Urinary bladder (tissue), 4 donors: Measurements from ENCODE around the gene KIF6. TPM values are rescaled to one million over a fixed set of nuclear protein-coding genes. Genes with fewer than 3 reads are reported as not detected.

Source experiments
- DNase-seq: peaks from one replicate; pipeline ENCODE4 v3.0.0-alpha.2; 2015; ENCODE audit errors: extremely low spot score
- H3K27ac ChIP-seq: one replicate; pipeline ENCODE4 v1.5.1; 2013; ENCODE audit warnings: low read depth, mild to moderate bottlenecking, moderate library complexity
- H3K36me3 ChIP-seq: one replicate; pipeline ENCODE4 v1.6.1; 2013; ENCODE audit warnings: mild to moderate bottlenecking, moderate library complexity; ENCODE audit not compliant: insufficient read depth
- H3K4me1 ChIP-seq: one replicate; pipeline ENCODE4 v1.6.1; 2013; ENCODE audit warnings: mild to moderate bottlenecking, moderate library complexity; ENCODE audit not compliant: insufficient read depth
- H3K4me3 ChIP-seq: one replicate; pipeline ENCODE4 v1.5.1; 2013; ENCODE audit warnings: low read depth, low read length
- WGBS: extraction: QIAGEN DNeasy Blood & Tissue Kit; methylation state at CpG from one replicate; pipeline ENCODE4 v1.1.7; 2013; 5-methylcytosine and 5-hydroxymethylcytosine counted together
- polyA plus RNA-seq: library from polyadenylated mRNA; stranded (reverse); fragments of 200-250 nt; gene quantifications from one replicate; pipeline ENCODE4 v1.2.3, GENCODE V29; 2013
- total RNA-seq: library from RNA; depleted of rRNA; stranded (reverse); fragments of >200 nt; gene quantifications from one replicate; pipeline ENCODE4 v1.2.3, GENCODE V29; 2014
- donor health status: healthy with polysubstance abuse.
- donor health status: healthy.

Gene KIF6
- total and polyA plus RNA-seq, 2 donors, result 0.14 to 1.1 TPM

GRCh38 chr6:39433630-39434029 lies 291.6 kb downstream of the KIF6 start:
- no peak overlapping the region for H3K4me3 ChIP-seq
- 94% methylated on average over 3 of the region's 3 CpGs for WGBS
- no peaks in the 10 kb centered on the region for H3K4me1 ChIP-seq
- H3K36me3 ChIP-seq, result no peaks in the 10 kb centered on the region
- DNase-seq, result no peak
- H3K27ac ChIP-seq, result no peak overlapping the region

DNA sequence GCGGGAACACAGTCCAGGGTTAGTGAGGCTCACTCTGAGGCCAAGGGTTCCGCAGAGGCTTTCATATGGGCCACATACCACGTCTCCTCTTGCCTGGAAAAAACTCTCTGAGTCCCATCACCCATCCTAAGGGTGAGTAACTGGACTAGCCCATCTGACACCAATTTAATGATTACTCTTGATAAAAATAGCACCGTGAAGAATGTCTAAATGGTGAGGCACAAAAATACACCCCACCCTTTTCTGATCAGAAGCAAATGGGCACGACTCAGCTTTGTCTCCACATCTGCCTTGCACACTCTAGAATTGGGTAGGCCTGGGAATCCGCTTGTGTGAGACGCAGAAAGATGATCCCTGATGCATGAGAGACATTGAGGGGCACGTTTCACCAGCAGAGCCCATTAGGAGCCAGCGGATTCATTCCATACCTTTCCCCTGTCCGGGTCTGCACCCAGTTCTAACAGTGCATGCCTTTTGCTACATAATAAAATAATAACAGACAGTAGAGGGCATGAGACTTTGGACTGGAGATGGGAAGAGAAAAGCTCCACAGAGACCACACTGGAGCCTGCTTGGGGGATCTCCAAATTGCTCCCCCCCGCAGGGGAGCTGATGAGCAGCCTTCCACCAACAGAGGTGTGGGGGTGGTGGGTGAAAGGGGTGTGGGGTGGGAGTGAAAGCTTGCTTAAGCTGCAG lies 292.7 kb downstream of the KIF6 start:
- DNase-seq, result no peak
- no peak overlapping the region for H3K27ac ChIP-seq
- H3K4me3 ChIP-seq, result no peak overlapping the region
- 88% methylated on average over 11 of the region's 11 CpGs for WGBS
- H3K36me3 ChIP-seq, result no peaks in the 10 kb centered on the region
- H3K4me1 ChIP-seq, result no peaks in the 10 kb centered on the region

- WGBS, result 43% methylated on average over 11 of the region's 11 CpGs
- Histone ChIP-seq H3K36me3 (no peaks in the 10 kb centered on the region), H3K27ac (no peak overlapping the region), H3K4me1 (no peaks in the 10 kb centered on the region), H3K4me3 (no peak overlapping the region)
- no peak for DNase-seq
These were observed 294.2 kb downstream of the KIF6 start for GRCh38 chr6:39430871-39431523.

GRCh38 chr6:39430446-39430845 lies 294.8 kb downstream of the KIF6 start:
- Histone ChIP-seq H3K4me1 (no peaks in the 10 kb centered on the region), H3K4me3 (no peak overlapping the region), H3K27ac (no peak overlapping the region), H3K36me3 (no peaks in the 10 kb centered on the region)
- DNase-seq, result no peak
- 72% methylated on average over 1 of the region's 1 CpG for WGBS

- 93% methylated on average over 7 of the region's 7 CpGs for WGBS
- Histone ChIP-seq H3K4me3 (no peak overlapping the region), H3K36me3 (no peaks in the 10 kb centered on the region), H3K27ac (no peak overlapping the region), H3K4me1 (no peaks in the 10 kb centered on the region)
- DNase-seq, result no peak
These were observed 296.4 kb downstream of the KIF6 start for GRCh38 chr6:39428816-39429215.

- WGBS, result 74% methylated on average over 3 of the region's 3 CpGs
- H3K4me3 ChIP-seq, result no peak overlapping the region
- H3K27ac ChIP-seq, result no peak overlapping the region
- no peaks in the 10 kb centered on the region for H3K4me1 ChIP-seq
- no peaks in the 10 kb centered on the region for H3K36me3 ChIP-seq
- no peak for DNase-seq
These were observed 297.1 kb downstream of the KIF6 start for GRCh38 chr6:39428152-39428551.

- Histone ChIP-seq H3K27ac (no peak overlapping the region), H3K4me3 (no peak overlapping the region), H3K36me3 (no peaks in the 10 kb centered on the region), H3K4me1 (no peaks in the 10 kb centered on the region)
- WGBS, result 45% methylated on average over 2 of the region's 2 CpGs
- DNase-seq, result no peak
These were observed 299.1 kb downstream of the KIF6 start for GRCh38 chr6:39426073-39426456.

DNA sequence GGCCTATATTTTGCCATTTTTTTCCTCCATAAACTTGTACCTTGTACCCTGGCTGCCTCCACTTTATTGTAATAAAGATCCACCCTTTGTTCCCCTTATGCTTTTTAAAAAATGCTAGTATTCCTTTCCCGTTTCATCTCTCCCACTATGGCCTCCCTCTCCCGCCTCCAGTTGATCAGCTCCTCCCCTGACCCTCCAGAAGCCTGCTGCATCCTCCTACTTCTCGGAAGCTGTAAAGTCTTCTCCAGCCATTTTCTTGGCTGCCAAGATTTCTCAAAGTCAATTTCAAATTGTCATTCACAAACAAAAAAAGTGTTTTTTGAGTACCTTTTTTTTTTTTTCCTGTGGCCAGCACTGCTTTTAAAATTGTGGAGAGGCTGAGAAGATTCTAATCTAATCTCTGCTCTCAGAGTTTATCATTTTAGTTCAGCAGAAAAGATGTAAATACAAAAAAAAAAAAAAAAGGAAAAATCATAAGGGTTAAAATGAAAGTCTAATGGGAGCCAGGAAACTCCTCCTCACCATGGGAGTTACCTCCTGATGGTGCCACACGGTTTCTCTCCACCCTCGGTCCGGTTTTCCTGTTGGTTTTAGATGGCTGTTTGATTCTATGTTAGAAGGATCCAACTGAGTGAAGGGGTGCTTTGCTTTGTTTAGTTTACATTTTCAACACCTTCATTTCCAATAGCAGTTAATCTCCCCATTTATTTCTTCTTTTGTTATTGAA lies 299.7 kb downstream of the KIF6 start:
- no peaks in the 10 kb centered on the region for H3K4me1 ChIP-seq
- no peak overlapping the region for H3K27ac ChIP-seq
- no peak overlapping the region for H3K4me3 ChIP-seq
- 65% methylated on average over 6 of the region's 6 CpGs for WGBS
- no peaks in the 10 kb centered on the region for H3K36me3 ChIP-seq
- no peak for DNase-seq

DNA sequence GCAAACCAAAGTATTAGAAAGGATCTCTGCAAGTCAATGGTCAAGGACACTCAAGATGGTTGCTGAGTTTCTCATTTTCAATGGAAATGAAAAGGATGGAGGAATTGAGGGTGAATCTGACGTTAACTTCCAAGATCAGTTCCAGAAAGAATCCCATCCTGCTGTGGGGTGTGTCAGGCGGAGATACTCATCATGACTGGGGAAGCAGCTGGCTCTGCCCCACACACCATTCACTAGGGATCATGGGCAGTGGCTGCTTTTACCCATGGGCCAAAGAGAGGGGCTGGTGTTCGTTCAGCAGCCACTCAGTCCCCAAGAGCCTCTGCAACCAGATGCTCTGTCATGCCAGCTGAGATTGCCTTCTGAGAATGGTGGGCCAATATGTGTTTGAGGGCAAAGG lies 300.4 kb downstream of the KIF6 start:
- no peak for DNase-seq
- WGBS, result 92% methylated on average over 3 of the region's 3 CpGs
- Histone ChIP-seq H3K27ac (no peak overlapping the region), H3K4me1 (no peaks in the 10 kb centered on the region), H3K36me3 (no peaks in the 10 kb centered on the region), H3K4me3 (no peak overlapping the region)

DNA sequence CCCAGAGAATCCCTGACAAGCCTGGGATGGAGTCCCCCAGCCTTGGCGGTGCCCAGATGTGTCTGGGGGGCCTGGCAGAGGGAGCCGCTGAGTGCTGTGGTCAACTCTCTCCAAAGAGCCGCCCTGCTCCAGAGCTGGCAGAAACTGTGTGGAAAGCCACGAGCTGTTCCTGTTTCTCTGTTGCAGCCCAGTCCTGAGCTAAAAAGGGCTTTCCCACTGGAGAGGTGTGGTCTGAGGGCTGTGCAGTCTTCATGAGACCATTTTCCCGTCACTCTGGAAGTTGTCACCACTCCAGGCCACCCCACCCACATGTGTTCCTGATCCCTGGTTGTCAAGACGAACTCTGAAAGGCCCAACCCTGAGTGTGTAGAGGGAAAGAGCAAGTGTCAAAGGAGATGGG lies 303.0 kb downstream of the KIF6 start:
- Histone ChIP-seq H3K4me1 (no peaks in the 10 kb centered on the region), H3K4me3 (no peak overlapping the region), H3K27ac (no peak overlapping the region), H3K36me3 (no peaks in the 10 kb centered on the region)
- 61% methylated on average over 6 of the region's 6 CpGs for WGBS
- no peak for DNase-seq

DNA sequence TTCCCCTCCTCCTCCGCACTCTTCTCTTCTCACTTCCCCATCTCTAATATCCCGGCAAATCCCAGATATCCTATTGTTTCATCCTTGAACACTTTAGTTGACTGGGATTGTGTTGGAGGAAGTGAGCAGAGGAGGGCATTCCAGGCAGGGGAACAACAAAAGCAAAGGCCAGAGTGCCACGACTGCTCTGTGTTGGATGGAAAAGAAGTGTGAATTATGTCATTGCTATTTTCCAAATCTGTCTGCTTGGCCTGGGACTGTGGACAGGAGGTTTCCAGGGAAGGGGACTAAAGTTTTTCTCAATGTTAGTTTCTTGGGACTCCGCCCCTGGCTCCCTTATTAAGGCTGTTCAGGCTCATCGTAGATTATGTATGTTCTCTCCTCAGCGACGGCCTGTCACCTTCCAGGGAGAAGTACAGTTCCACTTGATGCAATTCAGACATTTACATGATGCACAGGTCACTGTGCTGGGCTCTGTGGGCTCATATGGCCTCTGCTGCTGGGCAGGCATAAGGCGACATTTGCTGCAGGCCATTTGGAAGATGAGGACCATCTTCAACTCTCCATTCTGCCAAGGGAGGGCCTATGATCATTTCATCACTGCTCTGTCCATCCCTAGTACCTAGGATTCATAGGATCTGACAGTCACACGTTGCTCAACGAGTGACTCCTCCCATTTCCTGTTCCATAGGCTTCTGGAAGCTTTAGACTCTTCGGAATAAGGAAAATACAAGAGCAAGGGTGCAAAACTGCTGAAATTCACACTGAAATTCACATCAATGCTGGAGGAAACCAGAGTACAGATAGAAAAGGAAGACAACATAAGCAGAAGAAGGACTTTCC lies 303.6 kb downstream of the KIF6 start:
- no peak overlapping the region for H3K4me3 ChIP-seq
- H3K4me1 ChIP-seq, result no peaks in the 10 kb centered on the region
- DNase-seq, result no peak
- 84% methylated on average over 11 of the region's 11 CpGs for WGBS
- H3K27ac ChIP-seq, result no peak overlapping the region
- no peaks in the 10 kb centered on the region for H3K36me3 ChIP-seq

DNA sequence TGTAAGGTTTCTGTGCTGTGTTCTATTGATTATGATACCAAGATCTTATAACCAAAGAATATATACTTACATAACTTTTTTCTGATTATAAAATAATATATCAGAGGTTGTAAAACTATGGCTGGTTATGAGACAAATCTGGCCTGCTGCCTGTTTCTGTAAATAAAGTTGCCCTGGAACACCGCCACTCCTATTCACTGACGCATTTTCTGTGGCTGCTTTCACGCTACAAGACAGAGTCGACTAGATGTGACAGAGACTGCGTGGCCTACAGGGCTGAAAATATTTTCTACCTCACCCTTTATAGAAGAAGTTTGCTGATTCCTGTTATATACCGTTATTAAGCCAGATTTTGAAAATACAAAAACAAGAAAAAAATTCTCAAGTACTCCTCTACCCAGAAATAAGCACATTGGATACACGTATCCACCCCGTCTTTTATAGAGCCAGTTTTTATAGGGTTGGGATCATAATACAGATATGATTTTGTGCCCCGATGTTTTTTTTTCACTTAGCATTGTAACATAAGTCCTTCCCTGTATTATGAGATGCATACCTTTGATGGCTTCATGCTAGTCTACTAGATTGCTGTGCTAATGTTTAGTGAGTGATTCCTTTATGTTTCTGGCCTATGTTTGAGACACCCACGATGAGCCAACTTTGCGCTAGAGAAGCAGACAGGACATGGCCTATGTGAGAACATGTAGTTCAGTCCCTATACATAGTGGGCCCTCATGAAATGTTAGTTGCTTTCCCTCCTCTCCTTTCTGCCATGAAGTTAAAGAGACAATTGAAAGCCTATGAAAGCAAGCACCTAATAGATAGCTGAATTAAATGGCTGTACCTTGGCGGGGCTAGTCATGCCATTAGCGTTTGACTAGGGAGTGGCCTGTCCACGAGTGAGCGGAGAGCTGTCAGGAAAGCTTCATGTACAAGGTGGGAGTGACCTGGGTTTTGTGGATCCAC lies 304.6 kb downstream of the KIF6 start:
- Histone ChIP-seq H3K4me1 (no peaks in the 10 kb centered on the region), H3K36me3 (no peaks in the 10 kb centered on the region), H3K27ac (no peak overlapping the region), H3K4me3 (no peak overlapping the region)
- no peak for DNase-seq
- WGBS, result 66% methylated on average over 15 of the region's 15 CpGs
